H9 (cell line): ENCODE results near the gene MRPL27. TPM values are rescaled to one million over a fixed set of nuclear protein-coding genes. Genes with fewer than 3 reads are reported as not detected.

Experiments used
- DNase-seq: peaks from one replicate; pipeline ENCODE4 v3.0.0-alpha.2; 2017
- H2AFZ ChIP-seq: one replicate; pipeline ENCODE4 v1.6.1; 2013; ENCODE audit warnings: mild to moderate bottlenecking, low read length, control low read depth, moderate library complexity
- H2AK5ac ChIP-seq: 2 replicates; pipeline ENCODE4 v1.6.1; 2013; ENCODE audit warnings: low read length, control low read depth, mixed read lengths; ENCODE audit not compliant: insufficient read length
- H2BK120ac ChIP-seq: one replicate; pipeline ENCODE4 v1.6.1; 2013; ENCODE audit warnings: low read depth, mild to moderate bottlenecking, low read length, control low read depth, inconsistent platforms; ENCODE audit not compliant: poor library complexity, severe bottlenecking
- H2BK12ac ChIP-seq: 2 replicates; pipeline ENCODE4 v1.6.1; 2013; ENCODE audit warnings: low read length, control low read depth, mixed read lengths, low read depth; ENCODE audit not compliant: insufficient read length
- H2BK15ac ChIP-seq: 2 replicates; pipeline ENCODE4 v1.6.1; 2013; ENCODE audit warnings: low read depth, low read length, control low read depth
- H2BK20ac ChIP-seq: one replicate; pipeline ENCODE4 v1.6.1; 2013; ENCODE audit warnings: low read depth, mild to moderate bottlenecking, low read length, control low read depth, inconsistent platforms; ENCODE audit not compliant: poor library complexity, severe bottlenecking
- H2BK5ac ChIP-seq: 2 replicates; pipeline ENCODE4 v1.6.1; 2013; ENCODE audit warnings: low read length, control low read depth, mixed read lengths; ENCODE audit not compliant: insufficient read length
- H3K14ac ChIP-seq: 2 replicates; pipeline ENCODE4 v1.6.1; 2013; ENCODE audit warnings: low read length, control low read depth; ENCODE audit not compliant: insufficient read depth
- H3K18ac ChIP-seq: 2 replicates; pipeline ENCODE4 v1.6.1; 2013; ENCODE audit warnings: low read depth, mild to moderate bottlenecking, mixed read lengths, low read length, control low read depth; ENCODE audit not compliant: insufficient read length
- H3K23ac ChIP-seq: 2 replicates; pipeline ENCODE4 v1.6.1; 2013; ENCODE audit warnings: low read length, control low read depth, mixed read lengths, low read depth; ENCODE audit not compliant: insufficient read length
- H3K23me2 ChIP-seq: 2 replicates; pipeline ENCODE4 v1.6.1; 2013; ENCODE audit warnings: low read depth, mild to moderate bottlenecking, mixed read lengths, low read length, control low read depth; ENCODE audit not compliant: insufficient read length, poor library complexity, severe bottlenecking
- H3K27ac ChIP-seq: 2 replicates; pipeline ENCODE4 v1.5.1; 2013; ENCODE audit warnings: low read length, control low read depth, mixed read lengths, low read depth; ENCODE audit not compliant: insufficient read length
- H3K27me3 ChIP-seq: 2 replicates; pipeline ENCODE4 v1.6.1; 2013; ENCODE audit warnings: low read length, control low read depth, inconsistent platforms; ENCODE audit not compliant: insufficient read depth
- H3K4ac ChIP-seq: 2 replicates; pipeline ENCODE4 v1.6.1; 2013; ENCODE audit warnings: low read depth, mild to moderate bottlenecking, control low read depth, inconsistent platforms, low read length, moderate library complexity
- H3K4me1 ChIP-seq: 2 replicates; pipeline ENCODE4 v1.6.1; 2013; ENCODE audit warnings: low read length, control low read depth, inconsistent platforms; ENCODE audit not compliant: insufficient read depth
- H3K4me2 ChIP-seq: 2 replicates; pipeline ENCODE4 v1.6.1; 2013; ENCODE audit warnings: low read length, control low read depth, mixed read lengths; ENCODE audit not compliant: insufficient read length, insufficient read depth
- H3K56ac ChIP-seq: 2 replicates; pipeline ENCODE4 v1.6.1; 2013; ENCODE audit warnings: low read depth, mild to moderate bottlenecking, mixed read lengths, low read length, control low read depth; ENCODE audit not compliant: insufficient read length
- H3K79me1 ChIP-seq: 2 replicates; pipeline ENCODE4 v1.6.1; 2013; ENCODE audit warnings: low read depth, mild to moderate bottlenecking, moderate library complexity, low read length, control low read depth, inconsistent platforms; ENCODE audit not compliant: insufficient read depth, poor library complexity, severe bottlenecking
- H3K79me2 ChIP-seq: 2 replicates; pipeline ENCODE4 v1.6.1; 2013; ENCODE audit warnings: low read length, control low read depth, inconsistent platforms; ENCODE audit not compliant: insufficient read depth
- H3K9ac ChIP-seq: 2 replicates; pipeline ENCODE4 v1.6.1; 2013; ENCODE audit warnings: low read length, control low read depth, mixed read lengths; ENCODE audit not compliant: insufficient read length; ENCODE audit errors: extremely low read depth
- H3K9me3 ChIP-seq: one replicate; pipeline ENCODE4 v1.6.1; 2013; ENCODE audit warnings: low read depth, low read length, inconsistent platforms; ENCODE audit not compliant: control insufficient read depth
- H3T11ph ChIP-seq: one replicate; pipeline ENCODE4 v1.6.1; 2013; ENCODE audit warnings: mild to moderate bottlenecking, low read length, control low read depth, inconsistent platforms
- H4K20me1 ChIP-seq: one replicate; pipeline ENCODE4 v1.6.1; 2013; ENCODE audit not compliant: control insufficient read depth, insufficient read length, insufficient read depth
- H4K5ac ChIP-seq: 2 replicates; pipeline ENCODE4 v1.6.1; 2013; ENCODE audit warnings: low read depth, mild to moderate bottlenecking, mixed read lengths, low read length, control low read depth; ENCODE audit not compliant: insufficient read length
- H4K8ac ChIP-seq: replicated peaks from 2 replicates; pipeline ENCODE4 v1.6.1; 2013; ENCODE audit warnings: low read length, control low read depth, mixed read lengths, low read depth; ENCODE audit not compliant: insufficient read length
- H4K91ac ChIP-seq: 2 replicates; pipeline ENCODE4 v1.6.1; 2013; ENCODE audit warnings: low read depth, mild to moderate bottlenecking, moderate library complexity, mixed read lengths, low read length, control low read depth; ENCODE audit not compliant: insufficient read length
- H3K27ac Mint-ChIP-seq, 3 experiments: 2 replicates in 2 of 3; 3 replicates in 1 of 3; pipeline ENCODE4 v1.8.0; 2020 to 2021; ENCODE audit warnings: mixed read lengths in 3 of 3, mild to moderate bottlenecking in 1 of 3, moderate library complexity in 1 of 3
- H3K27me3 Mint-ChIP-seq: 2 replicates; pipeline ENCODE4 v1.8.0; 2021; ENCODE audit warnings: low read depth, mild to moderate bottlenecking, moderate library complexity, mixed read lengths
- H3K36me3 Mint-ChIP-seq, 3 experiments: 2 replicates in 2 of 3; 3 replicates in 1 of 3; pipeline ENCODE4 v1.8.0; 2020 to 2021; ENCODE audit warnings: low read depth in 3 of 3, mixed read lengths in 3 of 3; ENCODE audit not compliant: insufficient read depth in 1 of 3
- H3K4me1 Mint-ChIP-seq, 2 experiments: 2 replicates each; pipeline ENCODE4 v1.8.0; 2020; ENCODE audit warnings: mixed read lengths in 2 of 2
- H3K4me3 Mint-ChIP-seq, 2 experiments: 2 replicates in 1 of 2; 3 replicates in 1 of 2; pipeline ENCODE4 v1.8.0; 2020 to 2021; ENCODE audit warnings: mild to moderate bottlenecking in 2 of 2, mixed read lengths in 2 of 2, moderate library complexity in 1 of 2
- H3K9me3 Mint-ChIP-seq, 2 experiments: 2 replicates in 1 of 2; 3 replicates in 1 of 2; pipeline ENCODE4 v1.8.0; 2020; ENCODE audit warnings: mild to moderate bottlenecking in 2 of 2, mixed read lengths in 2 of 2, moderate library complexity in 1 of 2
- WGBS: extraction: QIAGEN DNeasy Blood & Tissue Kit; methylation state at CpG from one replicate; pipeline ENCODE4 v1.1.7; 2013; ENCODE audit warnings: missing lambda C conversion rate, low lambda C conversion rate, mixed read lengths; ENCODE audit not compliant: insufficient read length; ENCODE audit errors: extremely low coverage; 5-methylcytosine and 5-hydroxymethylcytosine counted together
- total RNA-seq: library from RNA; stranded (reverse); gene quantifications from 2 replicates; pipeline ENCODE4 v1.2.1, GENCODE V29; 2021
- TF ChIP-seq, protein P1 (sequence below): fragments of 200-600 bp; sonication (generic); conservative IDR thresholded peaks from 3 replicates; pipeline ENCODE4 v1.8.0; 2021; ENCODE audit warnings: antibody characterized with exemption, mild to moderate bottlenecking

The MRPL27 gene
- total RNA-seq, 1 experiment from 2014 or later = 85.9 TPM

DNA sequence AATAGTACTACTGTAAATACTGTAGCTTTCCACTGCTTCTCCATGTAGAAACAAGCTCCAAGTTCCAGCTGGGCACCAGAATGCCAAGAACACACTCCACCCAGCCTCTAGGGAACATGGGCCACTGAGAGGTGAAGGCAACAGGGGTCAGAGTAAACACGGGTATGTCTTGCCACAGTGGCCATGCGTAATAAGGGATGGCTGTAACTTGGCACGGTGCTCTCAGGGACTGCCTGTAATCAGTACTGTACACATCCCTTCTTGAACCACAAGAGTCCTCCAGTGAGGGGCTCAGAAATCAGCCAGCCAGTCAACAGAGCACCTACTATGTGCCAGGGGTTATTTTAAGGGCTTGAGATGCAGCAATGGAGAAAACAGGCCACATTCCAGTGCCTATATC lies 13.5 kb upstream of the MRPL27 start:
- no peak overlapping the region for H3T11ph ChIP-seq
- no peaks in the 10 kb centered on the region for H3K23me2 ChIP-seq
- no peaks in the 10 kb centered on the region for H3K27me3 ChIP-seq
- no peaks in the 10 kb centered on the region for H4K20me1 ChIP-seq
- peaks cover 44 to 97% (median 86%) of the 10 kb centered on the region in 3 experiments; a peak in 6 of 7 replicates for H3K36me3 Mint-ChIP-seq
- TF ChIP-seq, protein P1, sequence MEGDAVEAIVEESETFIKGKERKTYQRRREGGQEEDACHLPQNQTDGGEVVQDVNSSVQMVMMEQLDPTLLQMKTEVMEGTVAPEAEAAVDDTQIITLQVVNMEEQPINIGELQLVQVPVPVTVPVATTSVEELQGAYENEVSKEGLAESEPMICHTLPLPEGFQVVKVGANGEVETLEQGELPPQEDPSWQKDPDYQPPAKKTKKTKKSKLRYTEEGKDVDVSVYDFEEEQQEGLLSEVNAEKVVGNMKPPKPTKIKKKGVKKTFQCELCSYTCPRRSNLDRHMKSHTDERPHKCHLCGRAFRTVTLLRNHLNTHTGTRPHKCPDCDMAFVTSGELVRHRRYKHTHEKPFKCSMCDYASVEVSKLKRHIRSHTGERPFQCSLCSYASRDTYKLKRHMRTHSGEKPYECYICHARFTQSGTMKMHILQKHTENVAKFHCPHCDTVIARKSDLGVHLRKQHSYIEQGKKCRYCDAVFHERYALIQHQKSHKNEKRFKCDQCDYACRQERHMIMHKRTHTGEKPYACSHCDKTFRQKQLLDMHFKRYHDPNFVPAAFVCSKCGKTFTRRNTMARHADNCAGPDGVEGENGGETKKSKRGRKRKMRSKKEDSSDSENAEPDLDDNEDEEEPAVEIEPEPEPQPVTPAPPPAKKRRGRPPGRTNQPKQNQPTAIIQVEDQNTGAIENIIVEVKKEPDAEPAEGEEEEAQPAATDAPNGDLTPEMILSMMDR = no peak
- no peaks in the 10 kb centered on the region for H3K27me3 Mint-ChIP-seq
- H3K79me2 ChIP-seq = no peaks in the 10 kb centered on the region
- H4K8ac ChIP-seq = no peak overlapping the region
- no peak overlapping the region for H2AK5ac ChIP-seq
- H2BK5ac ChIP-seq = no peak overlapping the region
- H4K91ac ChIP-seq = no peak overlapping the region
- H3K56ac ChIP-seq = no peak overlapping the region
- no peak overlapping the region for H3K4me2 ChIP-seq
- no peaks in the 10 kb centered on the region for H3K9me3 Mint-ChIP-seq
- no peak overlapping the region for H3K27ac ChIP-seq
- no peak overlapping the region for H3K14ac ChIP-seq
- H3K27ac Mint-ChIP-seq = no peak overlapping the region
- H3K9me3 ChIP-seq = no peaks in the 10 kb centered on the region
- no peak overlapping the region for H2BK15ac ChIP-seq
- H2BK20ac ChIP-seq = no peak overlapping the region
- H3K79me1 ChIP-seq = no peaks in the 10 kb centered on the region
- DNase-seq = no peak
- H2BK12ac ChIP-seq = no peak overlapping the region
- no peaks in the 10 kb centered on the region for H3K4me1 Mint-ChIP-seq
- H2BK120ac ChIP-seq = no peak overlapping the region
- no peak overlapping the region for H3K18ac ChIP-seq
- no peak overlapping the region for H2AFZ ChIP-seq
- no CpG with 5 or more reads among the region's 3 CpGs for WGBS
- no peak overlapping the region for H3K4me3 Mint-ChIP-seq
- H3K4me1 ChIP-seq = no peaks in the 10 kb centered on the region
- H4K5ac ChIP-seq = no peak overlapping the region
- no peak overlapping the region for H3K4ac ChIP-seq
- no peak overlapping the region for H3K23ac ChIP-seq
- no peak overlapping the region for H3K9ac ChIP-seq
